ENCODE results near the gene PPP2R2D.

PPP2R2D gene

GRCh38 chr10:131895116-131895515, 5.7 kb upstream of the PPP2R2D start:
- no peak overlapping the region for H3K27ac ChIP-seq
- peaks cover 16% of the 10 kb centered on the region for H3K27me3 ChIP-seq (replicated peaks)
- TF ChIP-seq CTCF (IDR thresholded peaks at IDR 0.05; ENCODE audit: low read depth, low read length, missing control alignments), result no peak
- in situ Hi-C loops (cut with HindIII; ENCODE audit: low pct_ligation_motif_present, low sequenced_read_pairs), result no loop called here
- no peak overlapping the region for H3K4me3 ChIP-seq (ENCODE audit: low read depth, low read length)
- DNase-seq, result no peak
- H3K36me3 ChIP-seq (replicated peaks), result no peaks in the 10 kb centered on the region

- no peaks in the 10 kb centered on the region for H3K36me3 ChIP-seq (replicated peaks)
- peaks cover 14% of the 10 kb centered on the region for H3K27me3 ChIP-seq (replicated peaks)
- in situ Hi-C loops (cut with HindIII; ENCODE audit: low pct_ligation_motif_present, low sequenced_read_pairs), result no loop called here
- DNase-seq, result no peak
- H3K27ac ChIP-seq, result no peak overlapping the region
- TF ChIP-seq CTCF (IDR thresholded peaks at IDR 0.05; ENCODE audit: low read depth, low read length, missing control alignments), result no peak
- H3K4me3 ChIP-seq (ENCODE audit: low read depth, low read length), result no peak overlapping the region
Observed at GRCh38 chr10:131896403-131896802, 4.4 kb upstream of the PPP2R2D start.

- in situ Hi-C loops (cut with HindIII; ENCODE audit: low pct_ligation_motif_present, low sequenced_read_pairs), result no loop called here
- H3K27me3 ChIP-seq (replicated peaks), result peaks cover 5% of the 10 kb centered on the region
Observed at GRCh38 chr10:131897297-131897899, 3.4 kb upstream of the PPP2R2D start.

DNA sequence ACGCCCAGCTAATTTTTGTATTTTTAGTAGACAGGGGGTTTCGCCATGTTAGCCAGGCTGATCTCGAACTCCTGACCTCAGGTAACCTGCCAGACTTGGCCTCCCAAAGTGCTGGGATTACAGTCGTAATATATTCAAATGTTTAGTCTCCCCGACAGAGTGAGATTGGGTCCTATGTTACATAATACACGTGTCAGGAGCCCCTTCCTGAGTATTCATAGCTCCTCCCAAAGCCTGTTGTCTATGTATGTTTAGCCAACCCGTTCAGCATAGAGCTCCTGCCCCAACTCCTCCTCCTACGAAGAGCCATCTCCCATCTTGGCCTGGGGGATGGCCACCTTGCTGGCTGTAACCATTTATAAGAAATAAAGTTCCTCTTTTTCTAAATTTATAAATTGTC, 2.7 kb upstream of the PPP2R2D start:
- Histone ChIP-seq H3K27ac (no peak overlapping the region), H3K36me3 (replicated peaks) (no peaks in the 10 kb centered on the region), H3K4me3 (ENCODE audit: low read depth, low read length) (no peak overlapping the region), H3K27me3 (replicated peaks) (peaks cover 5% of the 10 kb centered on the region)
- TF ChIP-seq CTCF (IDR thresholded peaks at IDR 0.05; ENCODE audit: low read depth, low read length, missing control alignments), result no peak
- no peak for DNase-seq
- in situ Hi-C loops (cut with HindIII; ENCODE audit: low pct_ligation_motif_present, low sequenced_read_pairs), result no loop called here

More at GRCh38 chr10:131897297-131897899, 3.4 kb upstream of the PPP2R2D start:
- Histone ChIP-seq H3K4me3 (ENCODE audit: low read depth, low read length) (no peak overlapping the region), H3K27ac (no peak overlapping the region), H3K36me3 (replicated peaks) (no peaks in the 10 kb centered on the region)
- TF ChIP-seq CTCF (IDR thresholded peaks at IDR 0.05; ENCODE audit: low read depth, low read length, missing control alignments), result no peak
- no peak for DNase-seq

DNA sequence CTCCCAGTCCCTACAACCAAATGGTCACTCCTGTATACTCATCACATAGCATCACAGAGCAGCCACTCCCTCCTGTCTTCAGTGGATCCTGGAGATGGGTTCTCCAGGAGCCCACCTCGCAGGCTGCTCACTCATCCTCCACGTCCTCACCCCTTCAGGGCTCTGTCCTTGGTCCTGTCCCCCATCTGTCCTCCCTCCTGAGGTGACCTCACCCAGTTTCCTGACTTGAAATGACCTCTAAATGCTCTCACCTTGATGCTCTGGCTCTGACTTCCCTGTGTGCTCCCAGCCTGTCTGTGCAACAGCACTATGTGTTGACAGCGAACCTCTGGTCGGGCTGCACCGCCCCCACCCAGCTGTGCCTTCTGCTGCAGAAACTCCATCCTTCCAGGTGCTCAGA, 2.1 kb upstream of the PPP2R2D start:
- Histone ChIP-seq H3K27ac (no peak overlapping the region), H3K36me3 (replicated peaks) (no peaks in the 10 kb centered on the region), H3K27me3 (replicated peaks) (peaks cover 4% of the 10 kb centered on the region), H3K4me3 (ENCODE audit: low read depth, low read length) (no peak overlapping the region)
- TF ChIP-seq CTCF (IDR thresholded peaks at IDR 0.05; ENCODE audit: low read depth, low read length, missing control alignments), result no peak
- in situ Hi-C loops (cut with HindIII; ENCODE audit: low pct_ligation_motif_present, low sequenced_read_pairs), result no loop called here
- DNase-seq, result no peak

- in situ Hi-C loops (cut with HindIII; ENCODE audit: low pct_ligation_motif_present, low sequenced_read_pairs), result no loop called here
- Histone ChIP-seq H3K36me3 (replicated peaks) (no peaks in the 10 kb centered on the region), H3K27me3 (replicated peaks) (no peaks in the 10 kb centered on the region), H3K4me3 (ENCODE audit: low read depth, low read length) (no peak overlapping the region), H3K27ac (no peak overlapping the region)
- TF ChIP-seq CTCF (IDR thresholded peaks at IDR 0.05; ENCODE audit: low read depth, low read length, missing control alignments), result no peak
- DNase-seq, result no peak
Observed at GRCh38 chr10:131899116-131899690, 1.6 kb upstream of the PPP2R2D start.

Data from brain microvascular endothelial cell (primary cell).